Measurements from ENCODE around the gene AMY1A. TPM values are rescaled to one million over a fixed set of nuclear protein-coding genes. Genes with fewer than 3 reads are reported as not detected.
"Not testable (repeated sequence)": the region's sequence is repeated elsewhere in the genome, so short reads cannot be mapped to it uniquely, and the experiment has no call there.

The AMY1A gene
- polyA plus RNA-seq, 6 donors from 2014 or later: not detected

DNA sequence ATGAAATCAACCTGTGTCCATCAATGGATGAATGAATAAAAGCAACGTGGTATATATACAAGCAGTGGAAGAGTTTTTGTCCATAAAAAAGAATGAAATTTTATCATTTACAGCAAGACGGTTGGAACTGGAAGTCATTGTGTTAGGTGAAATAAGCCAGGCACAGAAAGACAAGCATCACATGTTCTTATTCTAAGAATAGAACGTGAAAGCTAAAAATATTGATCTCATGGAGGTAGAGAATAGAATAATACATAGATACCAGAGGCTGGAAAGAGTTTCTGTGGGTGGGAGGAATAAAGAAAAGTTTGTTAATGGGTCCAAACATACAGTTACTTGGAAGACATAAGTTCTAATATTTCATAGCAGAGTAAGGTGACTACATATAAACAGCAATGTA, 54.8 kb downstream of the AMY1A start:
- H3K36me3 Mint-ChIP-seq; H3K27me3 Mint-ChIP-seq; H3K9me3 Mint-ChIP-seq; DNase-seq; H3K4me1 Mint-ChIP-seq; H3K27ac Mint-ChIP-seq; H3K4me3 Mint-ChIP-seq; ATAC-seq (ENCODE audit: low read depth in 2 of 2): not testable (repeated sequence)

Other genes with a start within 250 kb of the AMY1A start
- gene RNPC3, start 130.1 kb upstream of the AMY1A start, polyA plus RNA-seq (ENCODE audit: low read depth in 6 of 6): 10 to 100 TPM in 5 of 6 donors, 1 to 10 TPM in 1; 8.1 to 29.8 (median 24.8) TPM
- 1 to 10 TPM in 4 of 6 donors, under 1 TPM in 1, not detected in 1; 0.70 to 2.7 (median 1.9) TPM for gene AMY2B, start 84.2 kb upstream of the AMY1A start, polyA plus RNA-seq (ENCODE audit: low read depth in 6 of 6)
- gene AMY2A, start 38.3 kb upstream of the AMY1A start, polyA plus RNA-seq (ENCODE audit: low read depth in 6 of 6): not detected
- gene AMY1B, start 40.5 kb downstream of the AMY1A start, polyA plus RNA-seq (ENCODE audit: low read depth in 6 of 6): not detected
- not detected for gene AMY1C, start 94.1 kb downstream of the AMY1A start, polyA plus RNA-seq (ENCODE audit: low read depth in 6 of 6)

Measured in naive B cell (primary cell).